IMR-90 (cell line): Measurements from ENCODE around the gene VPS41. TPM values are rescaled to one million over a fixed set of nuclear protein-coding genes. Genes with fewer than 3 reads are reported as not detected.

Experiments
- ATAC-seq: fragments of 200-7000 bp; cut with Tn5 transposase; 2 replicates; pipeline ENCODE4 v1.9.1; 2020; ENCODE audit warnings: low read depth, mild to moderate bottlenecking, moderate library complexity
- BruUV-seq: library from RNA; stranded (reverse); fragments of 400-500 nt; replicated peaks from 2 replicates; lab custom pipeline; 2021; lab: Mats Ljungman, UMichigan
- CTCF ChIA-PET: fragments of 300-600 bp; formaldehyde crosslinking; extraction: SDS; loops from one replicate; lab custom pipeline; 2021; ENCODE audit warnings: antibody characterized with exemption; lab: Yijun Ruan, JAX
- POLR2A ChIA-PET: fragments of 300-600 bp; sonication (Branson Sonifier 250); formaldehyde crosslinking; loops from one replicate; lab custom pipeline; 2022; ENCODE audit warnings: antibody characterized with exemption; ENCODE audit not compliant: unreplicated experiment; lab: Charles Lee
- DNase-seq: peaks from one replicate; pipeline ENCODE4 v3.0.0; 2013
- H2AFZ ChIP-seq: replicated peaks from 2 replicates; pipeline ENCODE3; 2013; ENCODE audit warnings: low read length, mild to moderate bottlenecking; ENCODE audit not compliant: poor library complexity
- H2AK5ac ChIP-seq: 2 replicates; pipeline ENCODE4 v1.6.1; 2013; ENCODE audit warnings: low read depth, low read length, inconsistent platforms
- H2AK9ac ChIP-seq: replicated peaks from 2 replicates; pipeline ENCODE3; 2013; ENCODE audit warnings: mild to moderate bottlenecking, low read depth, low read length, moderate library complexity; ENCODE audit not compliant: poor library complexity
- H2BK120ac ChIP-seq: 2 replicates; pipeline ENCODE4 v1.6.1; 2013; ENCODE audit warnings: low read depth, low read length, inconsistent platforms
- H2BK15ac ChIP-seq: 3 replicates; pipeline ENCODE4 v1.6.1; 2013; ENCODE audit warnings: low read depth, low read length, inconsistent platforms
- H2BK20ac ChIP-seq: 2 replicates; pipeline ENCODE4 v1.6.1; 2013; ENCODE audit warnings: low read depth, mild to moderate bottlenecking, inconsistent platforms, low read length, moderate library complexity
- H2BK5ac ChIP-seq: 2 replicates; pipeline ENCODE4 v1.6.1; 2013; ENCODE audit warnings: mild to moderate bottlenecking, low read depth, low read length, inconsistent platforms; ENCODE audit not compliant: poor library complexity, severe bottlenecking
- H3K14ac ChIP-seq: replicated peaks from 2 replicates; pipeline ENCODE4 v1.6.1; 2013; ENCODE audit warnings: low read depth, low read length, inconsistent platforms
- H3K18ac ChIP-seq: 2 replicates; pipeline ENCODE4 v1.6.1; 2013; ENCODE audit warnings: low read depth, low read length, control low read depth
- H3K23ac ChIP-seq: 2 replicates; pipeline ENCODE4 v1.6.1; 2013; ENCODE audit warnings: low read depth, low read length, inconsistent platforms
- H3K27ac ChIP-seq: 2 replicates; pipeline ENCODE4 v1.5.1; 2013; ENCODE audit warnings: mild to moderate bottlenecking, control low read depth, low read length; ENCODE audit not compliant: insufficient read depth
- H3K27me3 ChIP-seq: 2 replicates; pipeline ENCODE4 v1.6.1; 2013; ENCODE audit warnings: low read length; ENCODE audit not compliant: control insufficient read depth, insufficient read depth
- H3K36me3 ChIP-seq: 2 replicates; pipeline ENCODE4 v1.6.1; 2013; ENCODE audit warnings: low read length, mixed read lengths; ENCODE audit not compliant: control insufficient read depth, insufficient read depth
- H3K4ac ChIP-seq: 2 replicates; pipeline ENCODE4 v1.6.1; 2013; ENCODE audit warnings: low read depth, low read length, inconsistent platforms
- H3K4me1 ChIP-seq: 2 replicates; pipeline ENCODE4 v1.6.1; 2013; ENCODE audit warnings: low read length, mixed read lengths; ENCODE audit not compliant: control insufficient read depth, insufficient read depth
- H3K4me2 ChIP-seq: 2 replicates; pipeline ENCODE4 v1.6.1; 2013; ENCODE audit warnings: low read depth, mild to moderate bottlenecking, control low read depth, low read length, moderate library complexity
- H3K4me3 ChIP-seq: 2 replicates; pipeline ENCODE4 v1.5.1; 2013; ENCODE audit warnings: low read depth, mild to moderate bottlenecking, control low read depth, low read length, moderate library complexity; ENCODE audit not compliant: insufficient read depth
- H3K56ac ChIP-seq: 2 replicates; pipeline ENCODE4 v1.6.1; 2013; ENCODE audit warnings: low read length, inconsistent platforms; ENCODE audit not compliant: insufficient read depth; ENCODE audit errors: extremely low read depth
- H3K79me1 ChIP-seq, 2 experiments: 2 replicates each; pipeline ENCODE4 v1.6.1; 2013; ENCODE audit warnings: low read length in 2 of 2, inconsistent platforms in 1 of 2, low read depth in 1 of 2
- H3K9ac ChIP-seq: 2 replicates; pipeline ENCODE4 v1.6.1; 2013; ENCODE audit warnings: low read depth, low read length, control low read depth
- H3K9me1 ChIP-seq: 2 replicates; pipeline ENCODE4 v1.6.1; 2013; ENCODE audit warnings: low read length, inconsistent platforms; ENCODE audit not compliant: insufficient read depth
- H3K9me3 ChIP-seq: 2 replicates; pipeline ENCODE4 v1.6.1; 2013; ENCODE audit warnings: low read length; ENCODE audit not compliant: control insufficient read depth, insufficient read depth
- H4K20me1 ChIP-seq: 2 replicates; pipeline ENCODE4 v1.6.1; 2013; ENCODE audit warnings: low read length, inconsistent platforms; ENCODE audit not compliant: insufficient read depth
- H4K5ac ChIP-seq: 2 replicates; pipeline ENCODE4 v1.6.1; 2013; ENCODE audit warnings: mild to moderate bottlenecking, low read depth, low read length, control low read depth
- H4K8ac ChIP-seq, 2 experiments: 2 replicates each; pipeline ENCODE4 v1.6.1; 2013; ENCODE audit warnings: low read depth in 2 of 2, low read length in 2 of 2, control low read depth in 1 of 2, inconsistent platforms in 1 of 2
- H4K91ac ChIP-seq: 2 replicates; pipeline ENCODE4 v1.6.1; 2013; ENCODE audit warnings: low read depth, low read length, inconsistent platforms; ENCODE audit not compliant: insufficient read depth
- FOS ChIP-seq: fragments of 150-350 bp; IDR thresholded peaks from 2 replicates; pipeline ENCODE4 v1.6.1; 2016; ENCODE audit warnings: low read depth, low read length
- MXI1 ChIP-seq: IDR thresholded peaks from 2 replicates; pipeline ENCODE4 v1.6.1; 2012; ENCODE audit warnings: low read depth, mild to moderate bottlenecking, low read length, moderate library complexity, borderline replicate concordance
- RCOR1 ChIP-seq: IDR thresholded peaks from 2 replicates; pipeline ENCODE4 v1.6.1; 2012; ENCODE audit warnings: mild to moderate bottlenecking, low read length, improper control_type of control experiment; ENCODE audit not compliant: insufficient replicate concordance
- RFX5 ChIP-seq: IDR thresholded peaks from 2 replicates; pipeline ENCODE4 v1.8.0; 2012; ENCODE audit warnings: low read depth, mild to moderate bottlenecking, low read length, moderate library complexity
- SMC3 ChIP-seq: fragments of 150-350 bp; IDR thresholded peaks from 2 replicates; pipeline ENCODE4 v1.6.1; 2016; ENCODE audit warnings: low read depth, mild to moderate bottlenecking, antibody characterized with exemption, low read length, moderate library complexity
- USF2 ChIP-seq: fragments of 150-350 bp; IDR thresholded peaks from 2 replicates; pipeline ENCODE4 v1.6.1; 2017; ENCODE audit warnings: mild to moderate bottlenecking, antibody characterized with exemption, low read length, low read depth
- WGBS, 2 experiments: methylation state at CpG; one replicate each; pipeline versions ENCODE4 v1.1.5 to v1.1.7; 2013; ENCODE audit warnings: missing lambda C conversion rate in 2 of 2; ENCODE audit not compliant: insufficient read length in 1 of 2; ENCODE audit errors: extremely low coverage in 2 of 2; 5-methylcytosine and 5-hydroxymethylcytosine counted together
- dilution Hi-C: fragments of 300-500 bp; cut with HindIII; formaldehyde crosslinking; loops from one replicate; pipeline ENCODE4 v1.14.3; 2018; ENCODE audit warnings: low sequenced_read_pairs; ENCODE audit not compliant: unreplicated experiment
- in situ Hi-C: fragments of 300-500 bp; cut with MboI; formaldehyde crosslinking; loops from 3 replicates; pipeline ENCODE4 v1.14.3; 2019; ENCODE audit warnings: low sequenced_read_pairs, inconsistent platforms, mixed read lengths
- intact Hi-C: fragments of 100-400 bp; cut with micrococcal nuclease; formaldehyde crosslinking; loops from 2 replicates; pipeline ENCODE4 v1.10.0; 2022
- polyA plus RNA-seq, 3 experiments: library from polyadenylated mRNA; depleted of rRNA; stranded (reverse); fragments of >200 nt; gene quantifications; 2 replicates each; pipeline ENCODE4 v1.2.3, GENCODE V29; 2012; ENCODE audit warnings: low replicate concordance in 1 of 3
- total RNA-seq: library from RNA; depleted of rRNA; stranded (reverse); fragments of >200 nt; gene quantifications from 2 replicates; pipeline ENCODE4 v1.2.3, GENCODE V29; 2012
- TF ChIP-seq, protein P1 (sequence below): fragments of 150-350 bp; IDR thresholded peaks from 2 replicates; pipeline ENCODE4 v1.6.1; 2016; ENCODE audit warnings: low read depth, mild to moderate bottlenecking, low read length, moderate library complexity, borderline replicate concordance

VPS41 gene
- total and polyA plus RNA-seq, 2 of the 4 experiments (the other 2 are of a cell fraction), result 16.0 to 28.0 TPM

GRCh38 chr7:38775506-38776175 lies 133.3 kb downstream of the VPS41 start:
- Histone ChIP-seq H3K18ac (no peak overlapping the region), H2AFZ (no peak overlapping the region), H3K4ac (no peak overlapping the region), H2BK20ac (no peak overlapping the region), H3K4me3 (no peak overlapping the region), H3K4me2 (no peak overlapping the region), H3K14ac (no peak overlapping the region), H3K4me1 (no peaks in the 10 kb centered on the region), H3K56ac (no peak overlapping the region), H2AK9ac (no peak overlapping the region), H4K5ac (no peak overlapping the region), H3K27me3 (no peaks in the 10 kb centered on the region), H2BK5ac (no peak overlapping the region), H2BK15ac (no peak overlapping the region), H3K9me3 (no peaks in the 10 kb centered on the region), H3K79me1 (no peaks in the 10 kb centered on the region), H3K27ac (no peak overlapping the region), H4K91ac (no peak overlapping the region), H2BK120ac (no peak overlapping the region), H3K9me1 (no peaks in the 10 kb centered on the region; the same call in 1 of the 2 replicates), H4K8ac (no peak overlapping the region), H3K23ac (no peak overlapping the region), H3K9ac (no peak overlapping the region), H3K36me3 (peaks cover 6% of the 10 kb centered on the region; the same call in 1 of the 2 replicates), H2AK5ac (no peak overlapping the region), H4K20me1 (no peaks in the 10 kb centered on the region)
- no peak for ATAC-seq
- no peak for DNase-seq
- ChIA-PET CTCF (no interaction called here), POLR2A (no interaction called here)
- in situ Hi-C loops (loop anchor here (25.0 kb wide), 1 partner anchor 687 kb away; no protein-coding TSS in a partner anchor), intact Hi-C loops (no loop called here), dilution Hi-C loops (no loop called here)
- BruUV-seq, result no TSS peak
- WGBS, 2 experiments, result no CpG with 5 or more reads among the region's 3 CpGs
- no peak for TF ChIP-seq RCOR1
- no peak for TF ChIP-seq SMC3
- TF ChIP-seq RFX5, result no peak
- no peak for TF ChIP-seq USF2
- no peak for TF ChIP-seq FOS
- TF ChIP-seq, protein P1, sequence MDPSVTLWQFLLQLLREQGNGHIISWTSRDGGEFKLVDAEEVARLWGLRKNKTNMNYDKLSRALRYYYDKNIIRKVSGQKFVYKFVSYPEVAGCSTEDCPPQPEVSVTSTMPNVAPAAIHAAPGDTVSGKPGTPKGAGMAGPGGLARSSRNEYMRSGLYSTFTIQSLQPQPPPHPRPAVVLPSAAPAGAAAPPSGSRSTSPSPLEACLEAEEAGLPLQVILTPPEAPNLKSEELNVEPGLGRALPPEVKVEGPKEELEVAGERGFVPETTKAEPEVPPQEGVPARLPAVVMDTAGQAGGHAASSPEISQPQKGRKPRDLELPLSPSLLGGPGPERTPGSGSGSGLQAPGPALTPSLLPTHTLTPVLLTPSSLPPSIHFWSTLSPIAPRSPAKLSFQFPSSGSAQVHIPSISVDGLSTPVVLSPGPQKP, result no peak
- TF ChIP-seq MXI1, result no peak
